HG03442 (cell line): ENCODE data around the gene CLSTN2.

Experiments used
- ATAC-seq: cut with Tn5 transposase; IDR thresholded peaks from one replicate; pipeline ENCODE4 v1.9.1; 2021; ENCODE audit warnings: mild to moderate bottlenecking, moderate library complexity; ENCODE audit not compliant: unreplicated experiment

CLSTN2 gene

GRCh38 chr3:140177943-140178342 is 243.0 kb downstream of the CLSTN2 start:
- peak; percentile 77 for ATAC-seq

GRCh38 chr3:140178482-140178881 is 243.5 kb downstream of the CLSTN2 start:
- no peak for ATAC-seq

GRCh38 chr3:140180603-140181002 is 245.6 kb downstream of the CLSTN2 start:
- ATAC-seq: peak; percentile 16

- ATAC-seq: no peak
These were observed 250.4 kb downstream of the CLSTN2 start for GRCh38 chr3:140185375-140185774.

- no peak for ATAC-seq
These were observed 251.5 kb downstream of the CLSTN2 start for GRCh38 chr3:140186421-140186920.

- no peak for ATAC-seq
These were observed 252.0 kb downstream of the CLSTN2 start for GRCh38 chr3:140187028-140187427.

GRCh38 chr3:140187656-140188221 is 252.8 kb downstream of the CLSTN2 start:
- ATAC-seq: no peak

- ATAC-seq: no peak
These were observed 253.3 kb downstream of the CLSTN2 start for GRCh38 chr3:140188285-140188684.

GRCh38 chr3:140189267-140189666 is 254.3 kb downstream of the CLSTN2 start:
- no peak for ATAC-seq

- ATAC-seq: no peak
These were observed 255.0 kb downstream of the CLSTN2 start for GRCh38 chr3:140189976-140190375.

GRCh38 chr3:140196970-140197369 is 262.0 kb downstream of the CLSTN2 start:
- no peak for ATAC-seq

GRCh38 chr3:140198242-140198641 is 263.3 kb downstream of the CLSTN2 start:
- no peak for ATAC-seq

GRCh38 chr3:140199008-140199407 is 264.0 kb downstream of the CLSTN2 start:
- ATAC-seq: no peak

- no peak for ATAC-seq
These were observed 264.8 kb downstream of the CLSTN2 start for GRCh38 chr3:140199743-140200142.

GRCh38 chr3:140203510-140203909 is 268.5 kb downstream of the CLSTN2 start:
- no peak for ATAC-seq

- ATAC-seq: no peak
These were observed 269.4 kb downstream of the CLSTN2 start for GRCh38 chr3:140204271-140204984.

GRCh38 chr3:140205598-140205997 is 270.6 kb downstream of the CLSTN2 start:
- ATAC-seq: no peak

- ATAC-seq: no peak
These were observed 271.4 kb downstream of the CLSTN2 start for GRCh38 chr3:140206196-140207040.

GRCh38 chr3:140207541-140207940 is 272.6 kb downstream of the CLSTN2 start:
- no peak for ATAC-seq

GRCh38 chr3:140216249-140216648 is 281.3 kb downstream of the CLSTN2 start:
- no peak for ATAC-seq

- ATAC-seq: no peak
These were observed 284.3 kb downstream of the CLSTN2 start for GRCh38 chr3:140219291-140219690.
